ENCODE measurements around the gene MINPP1. TPM values are rescaled to one million over a fixed set of nuclear protein-coding genes. Genes with fewer than 3 reads are reported as not detected.

Gene MINPP1
- total RNA-seq, 1 donor from 2014 or later, result 23.3 TPM

DNA sequence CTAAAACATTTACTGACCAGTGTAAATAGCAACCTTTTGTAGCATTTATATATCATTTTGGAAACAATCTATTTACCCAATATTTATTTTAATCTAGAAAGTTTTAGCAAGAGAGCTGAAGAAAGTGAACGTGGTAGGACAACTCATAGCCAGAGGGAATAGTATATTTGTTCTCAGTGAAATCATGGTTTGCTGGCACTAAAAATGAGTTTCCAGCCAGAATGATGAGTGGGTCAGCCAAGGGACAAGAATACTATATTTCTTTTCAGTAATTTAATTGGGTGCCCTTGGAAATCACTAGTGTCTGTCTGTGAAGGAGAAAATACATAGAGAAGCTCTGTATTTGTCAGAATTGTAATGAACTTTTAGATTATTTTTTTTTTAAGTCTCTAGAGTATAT lies 74.9 kb downstream of the MINPP1 start:
- TF ChIP-seq CTCF (IDR thresholded peaks at IDR 0.05; ENCODE audit: unreplicated experiment), result no peak
- no peaks in the 10 kb centered on the region for H3K27me3 Mint-ChIP-seq (ENCODE audit: low read depth)
- peaks cover 18% of the 10 kb centered on the region for H3K4me1 Mint-ChIP-seq
- no peak for DNase-seq (ENCODE audit: low spot score in 2 of 2, unreplicated experiment in 2 of 2)
- H3K4me3 Mint-ChIP-seq, result no peak overlapping the region
- no peaks in the 10 kb centered on the region for H3K36me3 Mint-ChIP-seq
- peaks cover 7% of the 10 kb centered on the region for H3K9me3 Mint-ChIP-seq
- peak overlapping the region; percentile 86 for H3K27ac Mint-ChIP-seq

DNA sequence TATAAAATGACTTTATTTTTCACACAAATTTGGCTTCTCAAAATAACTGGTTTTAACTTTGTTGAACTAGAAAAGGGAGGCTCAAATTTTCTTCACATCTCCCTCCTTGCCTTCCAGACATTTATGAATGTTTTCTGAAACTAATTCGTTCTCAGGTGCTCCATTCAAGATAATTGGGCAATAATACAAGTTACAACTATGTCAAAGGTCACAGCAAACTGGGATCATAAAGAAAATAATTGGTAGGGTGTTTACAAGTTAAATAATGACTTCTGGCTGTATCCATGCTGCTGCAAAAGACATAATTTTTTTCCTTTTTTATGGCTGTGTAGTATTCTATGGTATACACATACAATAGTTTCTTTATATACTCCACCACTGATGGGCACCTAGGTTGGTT lies 75.3 kb downstream of the MINPP1 start:
- H3K27ac Mint-ChIP-seq, result no peak overlapping the region
- DNase-seq (ENCODE audit: low spot score in 2 of 2, unreplicated experiment in 2 of 2), result no peak
- no peak overlapping the region for H3K4me3 Mint-ChIP-seq
- H3K9me3 Mint-ChIP-seq, result peaks cover 7% of the 10 kb centered on the region
- peaks cover 18% of the 10 kb centered on the region for H3K4me1 Mint-ChIP-seq
- TF ChIP-seq CTCF (IDR thresholded peaks at IDR 0.05; ENCODE audit: unreplicated experiment), result no peak
- H3K27me3 Mint-ChIP-seq (ENCODE audit: low read depth), result no peaks in the 10 kb centered on the region
- H3K36me3 Mint-ChIP-seq, result no peaks in the 10 kb centered on the region

GRCh38 chr10:87585565-87586514 lies 81.1 kb downstream of the MINPP1 start:
- DNase-seq (ENCODE audit: low spot score in 2 of 2, unreplicated experiment in 2 of 2), result no peak
- peak overlapping the region; percentile 50 for H3K27ac Mint-ChIP-seq
- no peak overlapping the region for H3K4me3 Mint-ChIP-seq
- H3K4me1 Mint-ChIP-seq, result peaks cover 33% of the 10 kb centered on the region
- peaks cover 12% of the 10 kb centered on the region for H3K9me3 Mint-ChIP-seq
- H3K27me3 Mint-ChIP-seq (ENCODE audit: low read depth), result no peaks in the 10 kb centered on the region
- TF ChIP-seq CTCF (IDR thresholded peaks at IDR 0.05; ENCODE audit: unreplicated experiment), result no peak
- no peaks in the 10 kb centered on the region for H3K36me3 Mint-ChIP-seq

DNA sequence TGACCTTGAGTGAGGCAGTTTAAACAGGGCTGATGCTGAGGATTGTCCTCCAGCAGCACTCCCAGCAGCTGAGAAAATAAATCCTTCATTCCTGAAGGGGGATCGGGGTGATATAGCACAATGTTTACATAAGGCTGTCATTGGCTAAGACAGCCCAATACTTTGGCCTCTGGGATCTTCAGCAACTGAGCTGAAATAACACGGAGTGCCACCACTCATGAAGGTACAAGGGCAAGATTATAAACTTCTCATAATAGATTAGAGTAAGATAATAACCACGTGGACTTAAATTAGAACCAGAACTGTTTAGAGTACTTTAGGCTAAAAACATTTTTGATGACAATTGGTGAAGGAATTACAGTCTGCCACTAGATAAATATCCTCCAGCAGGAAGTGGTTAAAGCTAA lies 85.0 kb downstream of the MINPP1 start:
- Mint-ChIP-seq H3K4me1 (peaks cover 44% of the 10 kb centered on the region), H3K36me3 (no peaks in the 10 kb centered on the region), H3K4me3 (no peak overlapping the region), H3K9me3 (peaks cover 8% of the 10 kb centered on the region), H3K27ac (no peak overlapping the region), H3K27me3 (ENCODE audit: low read depth) (no peaks in the 10 kb centered on the region)
- TF ChIP-seq CTCF (IDR thresholded peaks at IDR 0.05; ENCODE audit: unreplicated experiment), result no peak
- DNase-seq (ENCODE audit: low spot score in 2 of 2, unreplicated experiment in 2 of 2), result no peak

GRCh38 chr10:87590705-87591588 lies 86.3 kb downstream of the MINPP1 start:
- peaks cover 42% of the 10 kb centered on the region for H3K4me1 Mint-ChIP-seq
- no peak overlapping the region for H3K27ac Mint-ChIP-seq
- H3K36me3 Mint-ChIP-seq, result no peaks in the 10 kb centered on the region
- no peak for TF ChIP-seq CTCF (IDR thresholded peaks at IDR 0.05; ENCODE audit: unreplicated experiment)
- H3K27me3 Mint-ChIP-seq (ENCODE audit: low read depth), result no peaks in the 10 kb centered on the region
- no peak overlapping the region for H3K4me3 Mint-ChIP-seq
- DNase-seq (ENCODE audit: low spot score in 2 of 2, unreplicated experiment in 2 of 2), result no peak
- H3K9me3 Mint-ChIP-seq, result peaks cover 8% of the 10 kb centered on the region

Data from mesothelial cell of epicardium (in vitro differentiated cells).